Glutamatergic neuron (in vitro differentiated cells): Measurements from ENCODE around the gene LAMC3. TPM values are rescaled to one million over a fixed set of nuclear protein-coding genes. Genes with fewer than 3 reads are reported as not detected.

ENCODE experiments used
- DNase-seq: peaks from one replicate; pipeline ENCODE4 v3.0.0; 2022
- H3K27ac Mint-ChIP-seq: one replicate; pipeline ENCODE4 v1.8.0; 2020; ENCODE audit warnings: mild to moderate bottlenecking, mixed read lengths, inconsistent platforms; ENCODE audit not compliant: unreplicated experiment
- H3K27me3 Mint-ChIP-seq: one replicate; pipeline ENCODE4 v1.8.0; 2020; ENCODE audit warnings: mild to moderate bottlenecking, moderate library complexity, mixed read lengths, inconsistent platforms; ENCODE audit not compliant: unreplicated experiment
- H3K36me3 Mint-ChIP-seq: one replicate; pipeline ENCODE4 v1.8.0; 2020; ENCODE audit warnings: mild to moderate bottlenecking, mixed read lengths, inconsistent platforms; ENCODE audit not compliant: unreplicated experiment
- H3K4me1 Mint-ChIP-seq: one replicate; pipeline ENCODE4 v1.8.0; 2020; ENCODE audit warnings: mild to moderate bottlenecking, low read depth, mixed read lengths, inconsistent platforms; ENCODE audit not compliant: unreplicated experiment
- H3K4me3 Mint-ChIP-seq: one replicate; pipeline ENCODE4 v1.8.0; 2020; ENCODE audit warnings: mild to moderate bottlenecking, mixed read lengths, inconsistent platforms; ENCODE audit not compliant: unreplicated experiment
- H3K9me3 Mint-ChIP-seq: one replicate; pipeline ENCODE4 v1.8.0; 2020; ENCODE audit warnings: mild to moderate bottlenecking, moderate library complexity, mixed read lengths, inconsistent platforms; ENCODE audit not compliant: unreplicated experiment
- CTCF ChIP-seq: fragments of 200-600 bp; sonication (generic); IDR thresholded peaks from one replicate; pipeline ENCODE4 v1.5.0; 2021; ENCODE audit not compliant: partially characterized antibody, unreplicated experiment
- total RNA-seq: library from RNA; stranded (reverse); fragmentation: NEBNext Ultra II Directional; extraction: Animal tissue kit (Norgen Biotek cat#: 25700); gene quantifications from one replicate; pipeline ENCODE4 v1.2.1, GENCODE V29; 2021; ENCODE audit not compliant: unreplicated experiment

The LAMC3 gene
- total RNA-seq, 1 donor from 2014 or later: 0.17 TPM

DNA sequence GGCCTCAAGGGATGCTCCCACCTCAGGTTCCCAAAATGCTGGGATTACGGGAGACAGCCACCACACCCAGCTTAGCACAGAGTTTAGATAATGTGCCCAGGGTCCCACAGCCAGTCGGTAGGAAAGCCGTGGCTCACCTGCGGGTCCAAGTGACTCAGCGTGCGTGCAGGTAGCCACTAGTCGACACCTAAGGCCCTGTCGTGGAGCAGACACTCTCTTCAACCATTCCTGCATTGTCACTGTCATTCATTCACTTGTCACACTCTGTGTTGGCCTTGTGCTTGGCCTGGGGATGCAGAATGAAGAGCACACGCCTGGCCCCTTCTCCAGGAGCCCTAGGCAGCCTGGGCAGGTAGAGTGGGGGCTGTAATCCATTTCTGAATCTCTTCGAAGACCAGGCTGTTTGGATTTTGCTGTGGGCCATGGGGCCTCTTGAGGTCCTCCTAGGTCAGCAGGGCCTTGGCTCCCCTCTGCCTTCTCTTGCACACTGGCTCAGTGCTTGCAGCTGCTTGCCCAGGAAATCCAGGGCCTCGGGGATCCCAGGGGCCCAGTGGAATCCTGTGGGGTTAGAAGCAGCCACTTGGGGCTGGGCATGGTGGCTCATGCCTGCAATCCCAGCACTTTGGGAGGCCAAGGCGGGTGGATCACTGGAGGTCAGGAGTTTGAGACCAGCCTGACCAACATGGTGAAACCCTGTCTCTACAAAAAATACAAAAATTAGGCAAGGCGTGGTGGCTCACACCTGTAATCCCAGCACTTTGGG is 81.2 kb downstream of the LAMC3 start:
- Mint-ChIP-seq H3K4me1 (peaks cover 5% of the 10 kb centered on the region), H3K4me3 (no peak overlapping the region), H3K9me3 (peaks cover 5% of the 10 kb centered on the region), H3K36me3 (no peaks in the 10 kb centered on the region), H3K27me3 (peaks cover 3% of the 10 kb centered on the region), H3K27ac (no peak overlapping the region)
- no peak for DNase-seq
- TF ChIP-seq CTCF: no peak

DNA sequence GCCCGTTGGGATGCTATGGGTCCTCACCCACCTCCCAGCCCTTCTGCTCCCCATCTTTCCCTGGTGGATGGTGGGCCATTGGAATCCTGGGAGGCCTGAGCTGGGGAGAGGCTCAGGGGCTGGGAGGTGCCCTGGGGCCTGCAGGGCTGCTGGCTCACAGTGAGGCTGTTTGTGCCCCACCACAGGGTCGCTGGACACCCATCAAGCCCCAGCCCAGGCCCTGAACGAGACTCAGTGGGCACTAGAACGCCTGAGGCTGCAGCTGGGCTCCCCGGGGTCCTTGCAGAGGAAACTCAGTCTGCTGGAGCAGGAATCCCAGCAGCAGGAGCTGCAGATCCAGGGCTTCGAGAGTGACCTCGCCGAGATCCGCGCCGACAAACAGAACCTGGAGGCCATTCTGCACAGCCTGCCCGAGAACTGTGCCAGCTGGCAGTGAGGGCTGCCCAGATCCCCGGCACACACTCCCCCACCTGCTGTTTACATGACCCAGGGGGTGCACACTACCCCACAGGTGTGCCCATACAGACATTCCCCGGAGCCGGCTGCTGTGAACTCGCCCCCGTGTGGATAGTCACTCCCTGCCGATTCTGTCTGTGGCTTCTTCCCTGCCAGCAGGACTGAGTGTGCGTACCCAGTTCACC is 82.5 kb downstream of the LAMC3 start:
- TF ChIP-seq CTCF: no peak
- H3K4me1 Mint-ChIP-seq: peaks cover 5% of the 10 kb centered on the region
- H3K27me3 Mint-ChIP-seq: peaks cover 3% of the 10 kb centered on the region

GRCh38 chr9:131092030-131092429 is 83.1 kb downstream of the LAMC3 start:
- Mint-ChIP-seq H3K4me1 (peaks cover 5% of the 10 kb centered on the region), H3K4me3 (no peak overlapping the region), H3K27me3 (peaks cover 3% of the 10 kb centered on the region), H3K27ac (no peak overlapping the region), H3K36me3 (no peaks in the 10 kb centered on the region), H3K9me3 (peaks cover 5% of the 10 kb centered on the region)
- DNase-seq: no peak
- no peak for TF ChIP-seq CTCF

More for the DNA sequence above, 82.5 kb downstream of the LAMC3 start:
- no peaks in the 10 kb centered on the region for H3K36me3 Mint-ChIP-seq
- H3K4me3 Mint-ChIP-seq: no peak overlapping the region
- peaks cover 5% of the 10 kb centered on the region for H3K9me3 Mint-ChIP-seq
- H3K27ac Mint-ChIP-seq: no peak overlapping the region
- DNase-seq: no peak

GRCh38 chr9:131092548-131093440 is 83.8 kb downstream of the LAMC3 start:
- H3K4me3 Mint-ChIP-seq: no peak overlapping the region
- peaks cover 3% of the 10 kb centered on the region for H3K27me3 Mint-ChIP-seq
- no peak for DNase-seq
- TF ChIP-seq CTCF: no peak
- no peaks in the 10 kb centered on the region for H3K36me3 Mint-ChIP-seq
- no peak overlapping the region for H3K27ac Mint-ChIP-seq
- H3K9me3 Mint-ChIP-seq: peaks cover 5% of the 10 kb centered on the region
- peaks cover 5% of the 10 kb centered on the region for H3K4me1 Mint-ChIP-seq
